Measurements from ENCODE around the gene TMEM25.
A peak's percentile ranks its signal among the peaks of the same experiment; 100 is the strongest.
"Not testable (repeated sequence)": the region's sequence is repeated elsewhere in the genome, so short reads cannot be mapped to it uniquely, and the experiment has no call there.

The TMEM25 gene

GRCh38 chr11:118530683-118531596, at the start of gene TMEM25:
TMEM25 (plus strand) TSS chr11:118531192; CDS start chr11:118531802, 610 bp downstream.
- Histone ChIP-seq H3K9me3 (ENCODE audit: control insufficient read depth, low read length) (no peaks in the 10 kb centered on the region), H3K27me3 (ENCODE audit: control insufficient read depth, insufficient read depth, low read length) (no peaks in the 10 kb centered on the region), H3K4me3 (ENCODE audit: low read length) (peak within 1 kb of the TSS; percentile 40), H3K9ac (ENCODE audit: low read length) (peak within 1 kb of the TSS; percentile 63), H3K36me3 (ENCODE audit: control insufficient read depth, insufficient read depth, low read length) (no peaks in the 10 kb centered on the region), H3K4me1 (ENCODE audit: control insufficient read depth, insufficient read depth, low read length) (peaks cover 14% of the 10 kb centered on the region)

- not testable (repeated sequence) for H3K4me1 ChIP-seq (ENCODE audit: control insufficient read depth, insufficient read depth, low read length); H3K9me3 ChIP-seq (ENCODE audit: control insufficient read depth, low read length); H3K36me3 ChIP-seq (ENCODE audit: control insufficient read depth, insufficient read depth, low read length); H3K27me3 ChIP-seq (ENCODE audit: control insufficient read depth, insufficient read depth, low read length); H3K9ac ChIP-seq (ENCODE audit: low read length); H3K4me3 ChIP-seq (ENCODE audit: low read length)
Observed at GRCh38 chr11:118481238-118481637, 49.8 kb upstream of the TMEM25 start.

- H3K9ac ChIP-seq (ENCODE audit: low read length), result no peak overlapping the region
- H3K9me3 ChIP-seq (ENCODE audit: control insufficient read depth, low read length), result no peaks in the 10 kb centered on the region
- no peaks in the 10 kb centered on the region for H3K4me1 ChIP-seq (ENCODE audit: control insufficient read depth, insufficient read depth, low read length)
- peaks cover 4% of the 10 kb centered on the region for H3K36me3 ChIP-seq (ENCODE audit: control insufficient read depth, insufficient read depth, low read length)
- H3K27me3 ChIP-seq (ENCODE audit: control insufficient read depth, insufficient read depth, low read length), result no peaks in the 10 kb centered on the region
- H3K4me3 ChIP-seq (ENCODE audit: low read length), result no peak overlapping the region
Observed at GRCh38 chr11:118484405-118484804, 46.6 kb upstream of the TMEM25 start.

- Histone ChIP-seq H3K4me3 (ENCODE audit: low read length) (no peak overlapping the region), H3K27me3 (ENCODE audit: control insufficient read depth, insufficient read depth, low read length) (no peaks in the 10 kb centered on the region), H3K9ac (ENCODE audit: low read length) (no peak overlapping the region), H3K9me3 (ENCODE audit: control insufficient read depth, low read length) (no peaks in the 10 kb centered on the region), H3K36me3 (ENCODE audit: control insufficient read depth, insufficient read depth, low read length) (peaks cover 4% of the 10 kb centered on the region), H3K4me1 (ENCODE audit: control insufficient read depth, insufficient read depth, low read length) (no peaks in the 10 kb centered on the region)
Observed at GRCh38 chr11:118485273-118485672, 45.7 kb upstream of the TMEM25 start.

- H3K36me3 ChIP-seq (ENCODE audit: control insufficient read depth, insufficient read depth, low read length), result no peaks in the 10 kb centered on the region
- no peaks in the 10 kb centered on the region for H3K27me3 ChIP-seq (ENCODE audit: control insufficient read depth, insufficient read depth, low read length)
- H3K9me3 ChIP-seq (ENCODE audit: control insufficient read depth, low read length), result no peaks in the 10 kb centered on the region
- H3K4me3 ChIP-seq (ENCODE audit: low read length), result no peak overlapping the region
- no peak overlapping the region for H3K9ac ChIP-seq (ENCODE audit: low read length)
- H3K4me1 ChIP-seq (ENCODE audit: control insufficient read depth, insufficient read depth, low read length), result no peaks in the 10 kb centered on the region
Observed at GRCh38 chr11:118488480-118489109, 42.4 kb upstream of the TMEM25 start.

- H3K4me3 ChIP-seq (ENCODE audit: low read length), result no peak overlapping the region
- no peaks in the 10 kb centered on the region for H3K4me1 ChIP-seq (ENCODE audit: control insufficient read depth, insufficient read depth, low read length)
- H3K9ac ChIP-seq (ENCODE audit: low read length), result no peak overlapping the region
- no peaks in the 10 kb centered on the region for H3K36me3 ChIP-seq (ENCODE audit: control insufficient read depth, insufficient read depth, low read length)
- H3K9me3 ChIP-seq (ENCODE audit: control insufficient read depth, low read length), result no peaks in the 10 kb centered on the region
- no peaks in the 10 kb centered on the region for H3K27me3 ChIP-seq (ENCODE audit: control insufficient read depth, insufficient read depth, low read length)
Observed at GRCh38 chr11:118491041-118491440, 40.0 kb upstream of the TMEM25 start.

- Histone ChIP-seq H3K9me3 (ENCODE audit: control insufficient read depth, low read length) (no peaks in the 10 kb centered on the region), H3K9ac (ENCODE audit: low read length) (no peak overlapping the region), H3K4me1 (ENCODE audit: control insufficient read depth, insufficient read depth, low read length) (no peaks in the 10 kb centered on the region), H3K27me3 (ENCODE audit: control insufficient read depth, insufficient read depth, low read length) (no peaks in the 10 kb centered on the region), H3K36me3 (ENCODE audit: control insufficient read depth, insufficient read depth, low read length) (no peaks in the 10 kb centered on the region), H3K4me3 (ENCODE audit: low read length) (no peak overlapping the region)
Observed at GRCh38 chr11:118497831-118498230, 33.2 kb upstream of the TMEM25 start.

GRCh38 chr11:118503216-118503615, 27.8 kb upstream of the TMEM25 start:
- no peaks in the 10 kb centered on the region for H3K27me3 ChIP-seq (ENCODE audit: control insufficient read depth, insufficient read depth, low read length)
- peaks cover 11% of the 10 kb centered on the region for H3K36me3 ChIP-seq (ENCODE audit: control insufficient read depth, insufficient read depth, low read length)
- H3K9me3 ChIP-seq (ENCODE audit: control insufficient read depth, low read length), result no peaks in the 10 kb centered on the region
- no peak overlapping the region for H3K4me3 ChIP-seq (ENCODE audit: low read length)
- H3K4me1 ChIP-seq (ENCODE audit: control insufficient read depth, insufficient read depth, low read length), result no peaks in the 10 kb centered on the region
- no peak overlapping the region for H3K9ac ChIP-seq (ENCODE audit: low read length)

- Histone ChIP-seq H3K9ac (ENCODE audit: low read length) (no peak overlapping the region), H3K36me3 (ENCODE audit: control insufficient read depth, insufficient read depth, low read length) (peaks cover 13% of the 10 kb centered on the region), H3K4me1 (ENCODE audit: control insufficient read depth, insufficient read depth, low read length) (no peaks in the 10 kb centered on the region), H3K27me3 (ENCODE audit: control insufficient read depth, insufficient read depth, low read length) (no peaks in the 10 kb centered on the region), H3K9me3 (ENCODE audit: control insufficient read depth, low read length) (no peaks in the 10 kb centered on the region), H3K4me3 (ENCODE audit: low read length) (no peak overlapping the region)
Observed at GRCh38 chr11:118511601-118512000, 19.4 kb upstream of the TMEM25 start.

GRCh38 chr11:118514103-118514502, 16.9 kb upstream of the TMEM25 start:
- Histone ChIP-seq H3K4me1 (ENCODE audit: control insufficient read depth, insufficient read depth, low read length) (no peaks in the 10 kb centered on the region), H3K9me3 (ENCODE audit: control insufficient read depth, low read length) (no peaks in the 10 kb centered on the region), H3K4me3 (ENCODE audit: low read length) (no peak overlapping the region), H3K27me3 (ENCODE audit: control insufficient read depth, insufficient read depth, low read length) (no peaks in the 10 kb centered on the region), H3K9ac (ENCODE audit: low read length) (no peak overlapping the region), H3K36me3 (ENCODE audit: control insufficient read depth, insufficient read depth, low read length) (peaks cover 13% of the 10 kb centered on the region)

- H3K4me3 ChIP-seq (ENCODE audit: low read length), result no peak overlapping the region
- H3K9ac ChIP-seq (ENCODE audit: low read length), result no peak overlapping the region
- H3K4me1 ChIP-seq (ENCODE audit: control insufficient read depth, insufficient read depth, low read length), result no peaks in the 10 kb centered on the region
- H3K36me3 ChIP-seq (ENCODE audit: control insufficient read depth, insufficient read depth, low read length), result peaks cover 12% of the 10 kb centered on the region
- H3K27me3 ChIP-seq (ENCODE audit: control insufficient read depth, insufficient read depth, low read length), result no peaks in the 10 kb centered on the region
- H3K9me3 ChIP-seq (ENCODE audit: control insufficient read depth, low read length), result no peaks in the 10 kb centered on the region
Observed at GRCh38 chr11:118519549-118519948, 11.4 kb upstream of the TMEM25 start.

- Histone ChIP-seq H3K4me1 (ENCODE audit: control insufficient read depth, insufficient read depth, low read length) (no peaks in the 10 kb centered on the region), H3K36me3 (ENCODE audit: control insufficient read depth, insufficient read depth, low read length) (peaks cover 12% of the 10 kb centered on the region), H3K9me3 (ENCODE audit: control insufficient read depth, low read length) (no peaks in the 10 kb centered on the region), H3K4me3 (ENCODE audit: low read length) (no peak overlapping the region), H3K27me3 (ENCODE audit: control insufficient read depth, insufficient read depth, low read length) (no peaks in the 10 kb centered on the region), H3K9ac (ENCODE audit: low read length) (no peak overlapping the region)
Observed at GRCh38 chr11:118521892-118522311, 9.1 kb upstream of the TMEM25 start.
